Measurements from ENCODE around the gene SH3RF3.

The SH3RF3 gene

DNA sequence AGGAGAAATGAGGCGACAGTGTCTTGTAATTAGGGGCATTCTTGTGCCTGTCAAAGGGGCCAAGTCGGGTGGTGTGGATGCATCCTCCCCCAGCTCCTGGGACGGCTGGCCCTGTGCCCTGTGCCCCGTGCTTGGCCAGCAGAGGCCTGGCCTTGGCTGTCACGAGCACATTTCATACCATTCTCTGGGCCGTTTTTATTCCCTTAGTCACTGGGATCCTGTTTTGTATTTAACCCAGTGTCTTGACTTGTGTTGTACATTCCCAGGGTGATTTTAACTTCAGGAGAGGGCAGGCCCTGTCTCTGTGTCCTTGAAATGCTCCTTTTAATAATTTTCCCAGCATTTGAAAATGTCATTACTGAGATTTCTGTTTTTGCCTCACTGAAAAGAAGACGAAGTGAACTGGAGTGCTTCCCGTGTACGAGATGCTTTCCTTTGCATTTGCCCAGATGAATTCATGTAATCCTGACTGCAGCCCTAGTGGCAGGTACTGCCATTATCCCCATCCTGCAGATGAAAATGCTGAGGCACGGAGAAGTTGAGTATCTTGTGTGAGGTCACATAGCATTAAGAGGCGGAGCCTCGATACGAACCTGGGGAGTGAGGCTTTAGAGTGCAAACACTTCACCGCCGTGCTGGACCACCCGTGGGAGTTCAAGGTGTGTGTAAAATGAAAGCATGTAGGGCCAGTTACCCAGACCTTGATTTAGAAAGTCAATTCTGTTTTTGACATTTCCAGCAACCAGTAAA is 57.0 kb downstream of the SH3RF3 start:
- no peak for DNase-seq

DNA sequence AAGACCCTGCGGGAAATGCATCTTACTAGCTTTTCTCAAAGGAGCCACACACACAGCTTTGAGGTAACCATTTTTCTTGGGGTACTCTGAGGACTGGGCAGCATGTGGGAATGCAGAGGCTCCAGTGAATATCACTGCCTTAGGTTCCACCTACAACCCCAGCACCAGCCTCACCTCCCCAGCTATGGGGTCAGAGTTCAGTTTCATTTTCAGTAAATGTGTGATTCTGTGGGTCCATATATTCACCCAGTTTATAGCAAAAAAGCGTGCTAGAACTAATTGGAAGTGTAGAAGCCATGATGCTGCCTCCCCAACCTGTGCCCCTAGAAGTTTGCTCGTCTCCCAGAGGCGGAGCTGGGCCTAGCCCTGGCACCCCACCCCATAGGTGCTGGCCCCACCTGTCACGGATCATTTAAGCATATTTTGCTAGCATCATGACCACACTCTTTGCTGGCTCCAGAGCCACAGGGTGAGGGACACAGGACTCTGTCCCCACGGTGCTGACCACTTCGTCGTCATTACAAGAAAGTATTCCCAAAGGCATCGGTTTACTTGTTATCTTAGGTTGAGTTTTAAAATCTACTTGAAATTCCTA is 57.7 kb downstream of the SH3RF3 start:
- no peak for DNase-seq

- no peak for DNase-seq
Observed at GRCh38 chr2:109187711-109188495, 58.9 kb downstream of the SH3RF3 start.

- no peak for DNase-seq
Observed at GRCh38 chr2:109188496-109188890, 59.5 kb downstream of the SH3RF3 start.

DNA sequence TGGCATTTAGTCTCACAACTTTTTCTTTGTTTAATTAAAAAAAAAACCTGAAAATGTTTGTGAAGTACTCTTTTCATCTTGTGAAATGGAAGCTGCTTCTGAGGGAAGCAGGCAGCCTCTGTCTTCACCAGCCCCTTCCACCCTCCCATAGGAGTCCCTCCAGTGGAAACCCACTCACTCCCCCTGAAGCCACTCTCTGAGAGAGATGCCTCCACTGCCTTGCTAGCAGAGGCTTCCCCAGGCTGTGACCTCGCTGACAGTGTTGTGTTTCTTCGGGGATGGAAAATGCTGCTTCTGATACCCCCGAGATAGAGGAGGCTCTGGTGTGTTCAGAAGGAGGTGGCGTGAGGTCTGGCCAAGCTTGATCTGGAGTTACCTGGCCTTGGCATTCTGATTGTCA is 59.9 kb downstream of the SH3RF3 start:
- DNase-seq: no peak

- DNase-seq: no peak
Observed at GRCh38 chr2:109189751-109190150, 60.7 kb downstream of the SH3RF3 start.

- DNase-seq: no peak
Observed at GRCh38 chr2:109193807-109194619, 65.0 kb downstream of the SH3RF3 start.

DNA sequence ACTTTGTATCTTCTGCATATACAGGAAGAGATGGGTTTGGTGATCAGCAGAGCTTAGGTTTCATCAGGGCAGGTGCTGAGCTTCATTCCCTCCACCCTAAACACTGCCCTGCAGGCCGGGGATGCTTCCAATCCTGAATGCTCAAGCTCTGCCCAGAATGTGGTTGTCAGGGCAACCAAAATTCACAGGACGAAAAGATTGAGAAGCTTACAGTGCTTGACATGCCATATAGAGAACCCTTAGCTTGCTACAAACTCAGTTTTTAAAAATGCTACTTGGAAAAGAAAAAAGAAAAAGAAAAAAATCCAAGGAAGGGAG is 65.6 kb downstream of the SH3RF3 start:
- DNase-seq: no peak

DNA sequence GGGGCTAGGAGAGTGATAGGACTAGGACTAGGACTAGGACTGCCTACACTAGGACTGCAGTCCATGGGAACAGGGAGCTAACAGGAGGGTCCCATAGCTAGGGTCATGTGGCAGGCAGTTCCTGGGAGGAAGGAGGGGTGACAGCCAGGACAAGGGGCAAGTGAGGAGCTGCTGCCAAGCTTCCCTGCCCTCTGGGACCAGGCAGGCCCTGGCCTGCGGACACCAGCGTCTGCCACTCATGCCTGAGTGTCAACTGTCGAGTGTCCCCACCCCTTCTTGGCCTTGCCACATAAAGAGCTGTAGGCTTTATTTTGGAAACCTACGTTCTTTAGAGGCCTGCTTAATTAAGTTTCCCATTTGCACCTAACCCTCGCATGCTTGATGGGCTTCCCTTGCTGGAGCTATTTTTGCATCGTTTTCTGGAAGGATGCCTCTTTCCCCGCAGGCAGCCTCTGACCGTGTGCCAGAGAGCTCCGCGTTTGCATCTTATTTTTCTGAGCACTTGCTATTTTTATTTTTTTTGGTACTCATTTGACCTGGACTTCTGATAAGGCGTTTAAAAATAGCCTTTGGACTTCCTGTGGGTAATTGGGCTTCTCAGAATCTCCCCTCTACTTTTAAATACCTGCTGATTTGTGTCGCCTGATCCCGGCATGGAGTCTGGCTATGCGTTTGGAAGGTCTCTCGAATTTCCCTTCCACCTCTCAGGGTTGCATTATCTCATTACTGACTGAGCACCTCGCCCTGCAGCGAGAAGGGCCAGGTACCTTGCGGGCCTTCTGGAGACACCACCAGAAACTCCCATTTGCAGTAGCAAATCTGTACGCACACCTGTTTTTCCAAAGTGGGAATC is 66.4 kb downstream of the SH3RF3 start:
- no peak for DNase-seq

DNA sequence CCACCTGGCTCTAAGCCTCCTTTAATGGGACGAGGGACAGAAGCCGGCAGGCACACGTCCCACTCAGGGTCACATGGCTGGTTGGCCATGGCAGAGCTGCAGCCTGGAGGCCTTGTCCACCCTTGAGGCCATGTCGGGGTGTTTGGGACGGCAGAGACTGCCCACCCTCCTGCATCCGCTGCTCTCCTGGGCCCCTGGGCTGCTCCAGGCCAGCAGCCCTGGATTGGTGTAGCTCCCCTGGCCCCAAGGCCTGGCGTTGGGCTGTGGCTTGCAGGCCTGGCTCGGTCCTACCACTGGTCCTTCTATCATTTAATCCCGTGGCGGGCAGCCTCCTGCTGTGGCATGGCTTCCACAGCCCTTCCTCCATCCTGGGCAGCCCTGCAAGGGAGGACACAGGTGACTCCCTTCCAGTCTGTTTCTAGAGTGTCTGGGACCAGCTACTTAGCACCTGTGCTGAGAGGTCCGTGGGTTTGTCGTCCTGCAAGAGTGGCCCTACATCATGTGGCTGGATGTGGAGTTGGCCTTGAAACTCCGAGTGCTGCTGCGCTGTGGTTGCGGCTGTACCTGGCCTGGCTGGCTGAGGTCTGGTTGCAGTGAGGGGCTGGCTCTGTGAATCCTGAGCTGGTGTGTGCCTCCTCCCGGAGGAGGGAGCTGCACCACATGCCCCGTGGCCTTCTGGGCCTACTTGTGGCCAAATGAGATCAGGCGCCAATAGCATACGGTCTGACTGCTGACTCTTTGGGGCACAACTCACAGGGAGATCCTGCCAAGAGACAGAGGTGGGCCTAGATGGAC is 67.3 kb downstream of the SH3RF3 start:
- DNase-seq: no peak

- DNase-seq: no peak
Observed at GRCh38 chr2:109197491-109198418, 68.8 kb downstream of the SH3RF3 start.

GRCh38 chr2:109199790-109200189 is 70.8 kb downstream of the SH3RF3 start:
- no peak for DNase-seq

GRCh38 chr2:109200616-109201464 is 71.8 kb downstream of the SH3RF3 start:
- DNase-seq: no peak

DNA sequence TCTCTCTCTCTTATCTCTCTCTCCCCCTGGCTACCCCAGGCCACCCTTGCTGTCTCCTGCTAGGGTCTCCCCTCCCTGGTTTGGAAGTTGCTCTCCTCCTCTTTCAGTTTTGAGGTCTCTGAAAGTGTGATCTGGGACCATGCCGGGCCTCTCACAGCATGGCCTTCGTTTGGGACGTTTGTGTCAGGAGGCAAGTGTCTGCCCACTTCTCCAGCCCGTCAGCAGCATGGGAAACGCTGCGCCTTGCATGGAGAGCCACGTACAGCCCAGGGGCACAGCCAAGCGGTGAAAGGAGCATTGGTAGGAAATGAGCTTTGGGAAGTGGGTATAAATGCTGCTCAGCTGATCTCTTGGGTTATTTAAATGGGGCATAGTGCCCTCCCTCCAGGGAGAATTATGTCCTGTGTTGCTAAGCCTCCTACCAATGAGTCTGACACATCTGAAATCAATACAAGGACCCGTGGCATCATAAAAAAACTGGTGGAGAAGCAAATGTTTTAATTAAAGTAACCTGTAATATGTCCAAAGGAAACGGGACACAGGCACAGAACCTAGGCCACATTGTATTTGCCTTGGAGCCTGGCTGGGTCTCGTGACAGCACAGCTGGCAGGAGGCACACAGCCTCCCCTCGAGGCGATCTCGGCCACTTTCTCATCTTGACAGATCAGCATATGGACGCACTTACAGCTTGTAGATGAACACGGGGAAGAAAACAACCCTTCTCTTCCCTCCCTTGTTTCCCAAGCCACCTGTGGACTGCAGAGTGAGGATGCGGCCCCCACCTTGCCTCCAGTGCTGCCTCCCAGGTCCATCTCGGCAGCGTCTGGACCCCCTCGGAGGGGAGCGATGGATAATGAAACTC is 72.7 kb downstream of the SH3RF3 start:
- no peak for DNase-seq

DNA sequence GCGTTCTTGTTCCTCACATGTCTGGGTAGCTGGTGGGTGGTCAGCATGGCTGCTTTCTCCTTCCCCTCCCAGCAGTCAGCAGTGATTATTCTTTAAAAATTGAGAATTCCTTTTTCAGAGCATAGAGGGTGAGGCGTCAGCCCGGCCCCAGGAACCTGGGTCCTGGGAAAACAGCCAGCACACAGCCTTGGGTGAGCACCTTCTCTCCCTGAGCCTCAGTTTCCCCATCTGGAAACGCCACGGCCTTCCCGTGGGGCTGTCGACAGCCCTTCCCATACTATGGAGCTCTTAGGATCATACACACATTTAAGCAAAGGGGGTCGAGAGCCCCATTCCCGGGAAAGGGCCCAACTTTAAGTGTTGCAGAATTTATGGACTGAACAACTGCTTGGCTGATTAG is 73.5 kb downstream of the SH3RF3 start:
- no peak for DNase-seq

- DNase-seq: no peak
Observed at GRCh38 chr2:109203246-109204011, 74.4 kb downstream of the SH3RF3 start.

GRCh38 chr2:109204412-109204811 is 75.4 kb downstream of the SH3RF3 start:
- DNase-seq: no peak

- DNase-seq: no peak
Observed at GRCh38 chr2:109205447-109205846, 76.4 kb downstream of the SH3RF3 start.

Measured in CD4-positive, alpha-beta T cell treated with Interleukin-10 for 1 hour (primary cell).